ENCODE measurements around the gene IL4. TPM values are rescaled to one million over a fixed set of nuclear protein-coding genes. Genes with fewer than 3 reads are reported as not detected.

The IL4 gene
- polyA plus RNA-seq, 4 donors: not detected

DNA sequence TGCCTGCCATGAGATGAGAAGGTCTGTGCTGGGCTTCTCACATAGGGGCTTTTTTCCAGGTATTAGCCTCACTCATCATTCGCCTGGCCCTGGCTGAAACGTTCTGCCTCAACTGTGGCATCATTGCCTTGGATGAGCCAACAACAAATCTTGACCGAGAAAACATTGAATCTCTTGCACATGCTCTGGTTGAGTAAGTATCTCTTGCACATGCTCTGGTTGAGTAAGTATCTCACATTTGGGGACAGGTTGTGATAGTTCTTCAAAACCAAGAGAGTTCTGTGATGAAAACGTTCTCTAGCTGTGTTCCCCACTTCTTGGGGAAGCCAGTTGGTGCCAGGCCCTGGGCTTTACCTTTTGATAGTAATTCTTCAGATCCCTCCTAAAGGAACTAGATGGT, 33.2 kb upstream of the IL4 start:
- H3K9me3 ChIP-seq (ENCODE audit: control insufficient read depth in 2 of 2, insufficient read depth in 1 of 2, low read depth in 1 of 2, low read length in 1 of 2): no peaks in the 10 kb centered on the region
- H3K4me3 ChIP-seq (ENCODE audit: low read depth in 1 of 3, low read length in 3 of 3): no peak overlapping the region
- no peaks in the 10 kb centered on the region for H3K27me3 ChIP-seq (ENCODE audit: control insufficient read depth in 3 of 3, insufficient read depth in 3 of 3, low read length in 3 of 3)
- no peak overlapping the region for H3K27ac ChIP-seq (ENCODE audit: low read depth in 1 of 3, low read length in 2 of 3)
- FAIRE-seq (no peak), DNase-seq (no peak)
- H3K36me3 ChIP-seq (ENCODE audit: control insufficient read depth in 3 of 3, insufficient read depth in 2 of 3, low read depth in 1 of 3, low read length in 3 of 3): peaks cover 7 to 47% (median 21%) of the 10 kb centered on the region in 3 donors
- H3K4me1 ChIP-seq (ENCODE audit: control insufficient read depth in 3 of 3, insufficient read depth in 2 of 3, low read depth in 1 of 3, low read length in 2 of 3): no peaks in the 10 kb centered on the region
- 81 to 83% (median 82%) methylated on average over 4 of the region's 4 CpGs for WGBS, 3 donors

DNA sequence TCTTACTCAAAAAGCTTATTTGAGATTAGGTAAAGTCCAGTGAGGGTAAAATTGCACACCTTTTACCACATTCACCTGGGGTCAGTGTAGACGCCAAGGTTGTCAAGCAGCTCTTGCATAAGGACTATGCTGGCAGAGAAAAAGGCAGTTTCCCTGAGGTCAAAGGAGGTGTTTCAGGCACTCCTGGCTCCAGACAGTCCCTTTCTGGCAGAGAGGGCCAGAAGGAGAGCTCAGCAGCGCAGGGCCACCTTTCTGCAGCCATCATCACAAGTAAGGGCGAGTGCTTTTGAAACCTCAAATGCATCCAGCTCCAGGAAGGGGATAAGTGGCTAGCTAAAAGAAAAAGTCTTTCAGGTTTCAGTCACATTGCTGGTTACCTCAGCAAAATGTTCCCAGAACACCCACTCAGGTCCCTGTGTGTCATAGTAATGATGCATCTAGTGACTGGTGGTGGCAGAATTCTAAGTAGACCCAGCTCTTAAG, 32.5 kb upstream of the IL4 start:
- 91 to 92% (median 92%) methylated on average over 3 of the region's 3 CpGs for WGBS, 3 donors
- no peaks in the 10 kb centered on the region for H3K27me3 ChIP-seq (ENCODE audit: control insufficient read depth in 3 of 3, insufficient read depth in 3 of 3, low read length in 3 of 3)
- no peak overlapping the region for H3K4me3 ChIP-seq (ENCODE audit: low read depth in 1 of 3, low read length in 3 of 3)
- no peaks in the 10 kb centered on the region for H3K4me1 ChIP-seq (ENCODE audit: control insufficient read depth in 3 of 3, insufficient read depth in 2 of 3, low read depth in 1 of 3, low read length in 2 of 3)
- no peaks in the 10 kb centered on the region for H3K9me3 ChIP-seq (ENCODE audit: control insufficient read depth in 2 of 2, insufficient read depth in 1 of 2, low read depth in 1 of 2, low read length in 1 of 2)
- H3K27ac ChIP-seq (ENCODE audit: low read depth in 1 of 3, low read length in 2 of 3): no peak overlapping the region
- FAIRE-seq (no peak), DNase-seq (no peak)
- H3K36me3 ChIP-seq (ENCODE audit: control insufficient read depth in 3 of 3, insufficient read depth in 2 of 3, low read depth in 1 of 3, low read length in 3 of 3): peaks cover 7 to 47% (median 19%) of the 10 kb centered on the region in 3 donors

DNA sequence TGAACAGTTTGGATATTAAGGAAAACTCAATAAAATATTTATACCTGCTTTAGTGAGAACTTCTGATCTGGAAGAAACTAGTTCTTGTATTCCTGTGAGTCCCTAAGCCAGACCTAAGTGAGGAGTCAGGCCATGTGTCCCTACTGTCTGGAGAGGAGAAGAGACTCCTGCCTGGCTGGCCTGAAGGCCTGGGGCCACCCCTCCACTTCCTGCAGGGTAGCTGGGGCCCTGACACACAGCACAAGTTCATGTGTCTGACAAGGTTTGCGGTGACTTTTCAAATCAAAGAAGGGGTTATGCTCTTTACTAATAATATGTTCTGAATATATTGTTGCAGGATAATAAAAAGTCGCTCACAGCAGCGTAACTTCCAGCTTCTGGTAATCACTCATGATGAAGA, 31.9 kb upstream of the IL4 start:
- Histone ChIP-seq H3K36me3 (ENCODE audit: control insufficient read depth in 3 of 3, insufficient read depth in 2 of 3, low read depth in 1 of 3, low read length in 3 of 3) (peaks cover 7 to 45% (median 17%) of the 10 kb centered on the region in 3 donors), H3K4me1 (ENCODE audit: control insufficient read depth in 3 of 3, insufficient read depth in 2 of 3, low read depth in 1 of 3, low read length in 2 of 3) (no peaks in the 10 kb centered on the region), H3K27me3 (ENCODE audit: control insufficient read depth in 3 of 3, insufficient read depth in 3 of 3, low read length in 3 of 3) (no peaks in the 10 kb centered on the region), H3K27ac (ENCODE audit: low read depth in 1 of 3, low read length in 2 of 3) (no peak overlapping the region), H3K9me3 (ENCODE audit: control insufficient read depth in 2 of 2, insufficient read depth in 1 of 2, low read depth in 1 of 2, low read length in 1 of 2) (no peaks in the 10 kb centered on the region), H3K4me3 (ENCODE audit: low read depth in 1 of 3, low read length in 3 of 3) (no peak overlapping the region)
- FAIRE-seq: no peak
- DNase-seq: no peak
- WGBS, 3 donors: 95 to 99% (median 96%) methylated on average over 3 of the region's 3 CpGs

DNA sequence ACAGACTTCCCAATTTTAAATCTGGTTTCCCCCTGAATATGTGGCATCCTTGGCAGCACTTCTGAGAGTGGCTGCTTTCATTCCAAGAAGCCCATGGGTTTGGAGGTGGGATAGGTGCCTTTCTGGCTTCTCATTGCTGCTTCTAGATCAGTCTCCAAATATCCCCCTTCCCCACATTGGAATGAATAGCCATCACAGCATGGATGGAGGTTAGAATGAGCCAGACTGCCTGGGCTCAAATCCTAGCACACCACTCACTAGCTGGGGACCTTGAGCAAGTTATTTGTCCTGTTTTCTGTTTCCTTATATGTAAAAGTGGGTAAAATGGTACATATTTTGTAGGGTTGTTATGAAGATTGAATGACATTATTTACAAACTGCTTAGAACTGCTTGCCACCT, 29.6 kb upstream of the IL4 start:
- no peak for FAIRE-seq
- no peak overlapping the region for H3K4me3 ChIP-seq (ENCODE audit: low read depth in 1 of 3, low read length in 3 of 3)
- peaks cover 0 to 31% (median 12%) of the 10 kb centered on the region in 3 donors for H3K36me3 ChIP-seq (ENCODE audit: control insufficient read depth in 3 of 3, insufficient read depth in 2 of 3, low read depth in 1 of 3, low read length in 3 of 3)
- H3K27me3 ChIP-seq (ENCODE audit: control insufficient read depth in 3 of 3, insufficient read depth in 3 of 3, low read length in 3 of 3): no peaks in the 10 kb centered on the region
- H3K9me3 ChIP-seq (ENCODE audit: control insufficient read depth in 2 of 2, insufficient read depth in 1 of 2, low read depth in 1 of 2, low read length in 1 of 2): peaks cover 0 to 8% of the 10 kb centered on the region in 2 donors
- no peak overlapping the region for H3K27ac ChIP-seq (ENCODE audit: low read depth in 1 of 3, low read length in 2 of 3)
- DNase-seq: no peak
- H3K4me1 ChIP-seq (ENCODE audit: control insufficient read depth in 3 of 3, insufficient read depth in 2 of 3, low read depth in 1 of 3, low read length in 2 of 3): no peaks in the 10 kb centered on the region

DNA sequence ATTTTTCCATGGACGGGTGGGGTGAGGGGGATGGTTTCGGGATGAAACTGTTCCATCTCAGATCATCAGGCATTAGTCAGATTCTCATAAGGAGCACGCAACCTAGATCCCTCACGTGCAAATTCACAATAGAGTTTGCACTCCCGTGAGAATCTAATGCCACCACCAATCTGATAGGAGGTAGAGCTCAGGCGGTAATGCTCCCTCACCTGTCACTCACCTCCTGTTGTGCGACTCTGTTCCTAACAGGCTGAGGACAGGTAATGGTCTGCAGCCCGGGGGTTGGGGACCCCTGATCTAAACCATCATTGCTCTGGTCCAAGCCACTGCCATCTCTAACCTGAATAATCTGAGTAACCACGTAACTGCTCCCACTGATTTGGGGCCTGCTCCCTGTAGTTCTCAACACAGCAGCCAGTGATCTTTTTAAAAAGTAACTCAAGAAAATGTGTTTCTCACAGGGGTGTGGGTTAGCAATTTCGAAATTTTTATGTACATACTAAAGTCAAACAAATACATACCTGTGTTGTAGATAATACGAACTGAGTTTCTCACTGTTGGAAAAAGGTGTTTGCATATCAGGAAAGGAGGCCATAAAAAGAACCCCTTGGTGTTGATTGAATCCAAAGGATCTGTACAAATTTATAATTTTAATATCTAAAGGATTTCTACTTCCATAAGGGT, 27.1 kb upstream of the IL4 start:
- no peaks in the 10 kb centered on the region for H3K4me1 ChIP-seq (ENCODE audit: control insufficient read depth in 3 of 3, insufficient read depth in 2 of 3, low read depth in 1 of 3, low read length in 2 of 3)
- no peak overlapping the region for H3K4me3 ChIP-seq (ENCODE audit: low read depth in 1 of 3, low read length in 3 of 3)
- FAIRE-seq (no peak), DNase-seq (no peak)
- H3K9me3 ChIP-seq (ENCODE audit: control insufficient read depth in 2 of 2, insufficient read depth in 1 of 2, low read depth in 1 of 2, low read length in 1 of 2): peaks cover 0 to 8% of the 10 kb centered on the region in 2 donors
- WGBS, 3 donors: 81 to 85% (median 82%) methylated on average over 11 of the region's 11 CpGs
- H3K27me3 ChIP-seq (ENCODE audit: control insufficient read depth in 3 of 3, insufficient read depth in 3 of 3, low read length in 3 of 3): no peaks in the 10 kb centered on the region
- H3K36me3 ChIP-seq (ENCODE audit: control insufficient read depth in 3 of 3, insufficient read depth in 2 of 3, low read depth in 1 of 3, low read length in 3 of 3): peaks cover 0 to 14% (median 6%) of the 10 kb centered on the region in 3 donors
- H3K27ac ChIP-seq (ENCODE audit: low read depth in 1 of 3, low read length in 2 of 3): no peak overlapping the region

DNA sequence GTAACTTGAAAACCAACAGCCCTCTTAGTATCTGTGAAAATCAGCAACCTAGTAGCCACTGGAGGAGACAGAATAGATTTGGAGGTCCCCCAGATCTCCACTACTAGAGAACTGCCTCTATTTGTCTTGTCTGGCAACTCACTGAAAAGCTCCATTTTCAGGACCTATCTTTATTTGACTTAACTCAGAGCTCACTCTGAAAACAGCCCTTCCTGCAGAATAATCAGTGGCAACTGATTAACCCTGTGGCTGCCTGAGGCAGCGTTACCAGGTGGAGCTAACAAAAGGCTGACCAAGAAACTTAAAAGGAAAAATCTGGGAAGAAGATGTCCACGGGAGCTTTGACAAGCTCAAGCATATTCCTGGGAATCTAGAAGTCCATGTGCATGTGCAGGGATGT, 26.3 kb upstream of the IL4 start:
- Histone ChIP-seq H3K27ac (ENCODE audit: low read depth in 1 of 3, low read length in 2 of 3) (no peak overlapping the region), H3K4me1 (ENCODE audit: control insufficient read depth in 3 of 3, insufficient read depth in 2 of 3, low read depth in 1 of 3, low read length in 2 of 3) (no peaks in the 10 kb centered on the region), H3K27me3 (ENCODE audit: control insufficient read depth in 3 of 3, insufficient read depth in 3 of 3, low read length in 3 of 3) (no peaks in the 10 kb centered on the region), H3K9me3 (ENCODE audit: control insufficient read depth in 2 of 2, insufficient read depth in 1 of 2, low read depth in 1 of 2, low read length in 1 of 2) (peaks cover 0 to 8% of the 10 kb centered on the region in 2 donors), H3K36me3 (ENCODE audit: control insufficient read depth in 3 of 3, insufficient read depth in 2 of 3, low read depth in 1 of 3, low read length in 3 of 3) (peaks cover 0 to 10% (median 2%) of the 10 kb centered on the region in 3 donors), H3K4me3 (ENCODE audit: low read depth in 1 of 3, low read length in 3 of 3) (no peak overlapping the region)
- FAIRE-seq (no peak), DNase-seq (no peak)
- WGBS, 3 donors: 83 to 90% (median 85%) methylated on average over 2 of the region's 2 CpGs

DNA sequence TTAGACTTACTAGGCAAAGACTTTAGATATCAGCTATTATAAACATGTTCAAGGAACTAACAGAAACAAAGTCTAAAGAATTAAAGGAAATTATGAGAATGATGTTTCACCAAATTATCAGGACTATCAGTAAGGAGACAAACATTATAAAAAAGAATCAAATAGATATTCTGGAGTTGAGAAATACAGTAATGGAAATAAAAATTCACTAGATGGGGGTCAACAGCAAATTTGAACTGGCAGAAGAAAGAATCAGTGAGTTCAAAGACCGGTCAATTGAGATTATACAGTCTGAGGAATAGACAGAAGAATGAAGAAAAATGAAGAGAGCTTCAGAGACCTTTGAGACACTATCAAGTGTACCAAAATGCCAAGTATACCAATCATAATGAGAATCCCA, 25.4 kb upstream of the IL4 start:
- no peak overlapping the region for H3K27ac ChIP-seq (ENCODE audit: low read depth in 1 of 3, low read length in 2 of 3)
- WGBS, 3 donors: 97 to 100% (median 98%) methylated on average over 1 of the region's 1 CpG

DNA sequence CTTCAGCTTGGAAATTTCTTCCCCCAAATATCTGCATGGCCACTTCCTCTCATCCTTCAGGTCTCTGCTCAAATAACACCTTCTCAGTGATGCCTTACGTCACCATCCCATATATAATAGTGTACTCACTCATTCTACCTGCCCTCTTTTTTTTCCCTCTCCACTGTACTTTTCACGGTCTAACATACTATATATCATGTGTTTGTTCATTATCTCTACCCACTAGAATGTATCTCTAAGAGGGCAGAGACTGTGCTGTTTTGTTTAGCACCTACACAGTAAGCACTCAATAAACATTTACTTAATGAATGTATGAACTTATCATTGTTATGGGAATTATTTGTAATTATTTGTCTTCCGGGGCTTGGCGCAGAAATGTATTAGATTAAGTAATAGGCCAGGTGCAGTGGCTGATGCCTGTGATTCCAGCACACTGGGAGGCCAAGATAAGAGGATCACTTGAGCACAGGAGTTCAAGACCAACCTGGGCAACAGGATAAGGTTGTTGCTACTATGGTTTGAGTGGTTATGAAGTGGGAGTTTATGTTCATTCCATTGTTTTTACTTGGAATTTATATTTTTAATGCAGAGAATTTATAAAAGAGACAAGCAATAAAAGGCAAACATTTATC, 21.8 kb upstream of the IL4 start:
- Histone ChIP-seq H3K27ac (ENCODE audit: low read depth in 1 of 3, low read length in 2 of 3) (no peak overlapping the region), H3K4me1 (ENCODE audit: control insufficient read depth in 3 of 3, insufficient read depth in 2 of 3, low read depth in 1 of 3, low read length in 2 of 3) (peaks cover 0 to 10% (median 0%) of the 10 kb centered on the region in 3 donors), H3K9me3 (ENCODE audit: control insufficient read depth in 2 of 2, insufficient read depth in 1 of 2, low read depth in 1 of 2, low read length in 1 of 2) (peaks cover 0 to 8% of the 10 kb centered on the region in 2 donors), H3K27me3 (ENCODE audit: control insufficient read depth in 3 of 3, insufficient read depth in 3 of 3, low read length in 3 of 3) (peaks cover 0 to 30% (median 9%) of the 10 kb centered on the region in 3 donors), H3K36me3 (ENCODE audit: control insufficient read depth in 3 of 3, insufficient read depth in 2 of 3, low read depth in 1 of 3, low read length in 3 of 3) (no peaks in the 10 kb centered on the region), H3K4me3 (ENCODE audit: low read depth in 1 of 3, low read length in 3 of 3) (no peak overlapping the region)
- no peak for DNase-seq
- WGBS, 3 donors: 61 to 83% (median 74%) methylated on average over 4 of the region's 4 CpGs
- FAIRE-seq: no peak

More for the DNA sequence above, 25.4 kb upstream of the IL4 start:
- no peak overlapping the region for H3K4me3 ChIP-seq (ENCODE audit: low read depth in 1 of 3, low read length in 3 of 3)
- peaks cover 0 to 8% of the 10 kb centered on the region in 2 donors for H3K9me3 ChIP-seq (ENCODE audit: control insufficient read depth in 2 of 2, insufficient read depth in 1 of 2, low read depth in 1 of 2, low read length in 1 of 2)
- DNase-seq (no peak), FAIRE-seq (no peak)
- H3K36me3 ChIP-seq (ENCODE audit: control insufficient read depth in 3 of 3, insufficient read depth in 2 of 3, low read depth in 1 of 3, low read length in 3 of 3): peaks cover 0 to 6% (median 2%) of the 10 kb centered on the region in 3 donors
- H3K4me1 ChIP-seq (ENCODE audit: control insufficient read depth in 3 of 3, insufficient read depth in 2 of 3, low read depth in 1 of 3, low read length in 2 of 3): no peaks in the 10 kb centered on the region
- peaks cover 0 to 2% (median 0%) of the 10 kb centered on the region in 3 donors for H3K27me3 ChIP-seq (ENCODE audit: control insufficient read depth in 3 of 3, insufficient read depth in 3 of 3, low read length in 3 of 3)

All from small intestine (tissue), 7 donors.